BE2C (cell line): Measurements from ENCODE around the gene SNHG17.
"Not testable (repeated sequence)": the region's sequence is repeated elsewhere in the genome, so short reads cannot be mapped to it uniquely, and the experiment has no call there.

Source experiments
- DNase-seq: peaks from one replicate; pipeline ENCODE4 v3.0.0-alpha.2; 2020
- H3K27me3 ChIP-seq: fragments of 250-450 bp; sonication (Bioruptor Pico); 2 replicates; pipeline ENCODE4 v1.5.1; 2020; ENCODE audit warnings: mild to moderate bottlenecking
- H3K36me3 ChIP-seq: fragments of 250-450 bp; sonication (Bioruptor Pico); 2 replicates; pipeline ENCODE4 v1.5.1; 2020; ENCODE audit warnings: mild to moderate bottlenecking
- H3K4me1 ChIP-seq: fragments of 250-450 bp; sonication (Bioruptor Pico); 2 replicates; pipeline ENCODE4 v1.5.1; 2020
- H3K4me3 ChIP-seq: 2 replicates; pipeline ENCODE4 v1.5.1; 2011; ENCODE audit warnings: low read depth, low read length
- H3K9me3 ChIP-seq: fragments of 250-450 bp; sonication (Bioruptor Pico); 2 replicates; pipeline ENCODE4 v1.5.1; 2020
- TF ChIP-seq, protein P1 (sequence below): IDR thresholded peaks from 2 replicates; pipeline ENCODE4 v1.5.1; 2012; ENCODE audit warnings: mild to moderate bottlenecking, low read depth, low read length

The SNHG17 gene

DNA sequence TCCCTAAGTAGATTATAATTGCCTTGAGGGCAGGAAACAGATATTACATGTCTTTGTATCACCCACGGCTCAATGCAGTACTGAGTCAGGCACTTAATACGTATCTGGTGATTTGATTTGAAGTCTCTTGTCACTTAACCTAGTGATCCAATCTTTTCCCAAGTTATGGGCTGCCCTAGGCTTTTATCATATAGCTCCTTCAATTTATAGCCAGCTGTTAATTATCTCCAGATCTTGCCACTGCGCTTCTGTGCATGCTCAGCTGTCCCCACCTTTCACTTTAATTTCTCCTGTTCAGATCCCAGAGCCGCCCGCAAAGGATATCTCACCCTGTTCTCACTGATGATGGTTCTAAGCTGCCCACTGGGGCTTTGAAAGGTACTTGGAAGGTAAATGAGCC lies 41.9 kb downstream of the SNHG17 start:
- no peaks in the 10 kb centered on the region for H3K36me3 ChIP-seq
- TF ChIP-seq, protein P1, sequence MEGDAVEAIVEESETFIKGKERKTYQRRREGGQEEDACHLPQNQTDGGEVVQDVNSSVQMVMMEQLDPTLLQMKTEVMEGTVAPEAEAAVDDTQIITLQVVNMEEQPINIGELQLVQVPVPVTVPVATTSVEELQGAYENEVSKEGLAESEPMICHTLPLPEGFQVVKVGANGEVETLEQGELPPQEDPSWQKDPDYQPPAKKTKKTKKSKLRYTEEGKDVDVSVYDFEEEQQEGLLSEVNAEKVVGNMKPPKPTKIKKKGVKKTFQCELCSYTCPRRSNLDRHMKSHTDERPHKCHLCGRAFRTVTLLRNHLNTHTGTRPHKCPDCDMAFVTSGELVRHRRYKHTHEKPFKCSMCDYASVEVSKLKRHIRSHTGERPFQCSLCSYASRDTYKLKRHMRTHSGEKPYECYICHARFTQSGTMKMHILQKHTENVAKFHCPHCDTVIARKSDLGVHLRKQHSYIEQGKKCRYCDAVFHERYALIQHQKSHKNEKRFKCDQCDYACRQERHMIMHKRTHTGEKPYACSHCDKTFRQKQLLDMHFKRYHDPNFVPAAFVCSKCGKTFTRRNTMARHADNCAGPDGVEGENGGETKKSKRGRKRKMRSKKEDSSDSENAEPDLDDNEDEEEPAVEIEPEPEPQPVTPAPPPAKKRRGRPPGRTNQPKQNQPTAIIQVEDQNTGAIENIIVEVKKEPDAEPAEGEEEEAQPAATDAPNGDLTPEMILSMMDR = no peak

DNA sequence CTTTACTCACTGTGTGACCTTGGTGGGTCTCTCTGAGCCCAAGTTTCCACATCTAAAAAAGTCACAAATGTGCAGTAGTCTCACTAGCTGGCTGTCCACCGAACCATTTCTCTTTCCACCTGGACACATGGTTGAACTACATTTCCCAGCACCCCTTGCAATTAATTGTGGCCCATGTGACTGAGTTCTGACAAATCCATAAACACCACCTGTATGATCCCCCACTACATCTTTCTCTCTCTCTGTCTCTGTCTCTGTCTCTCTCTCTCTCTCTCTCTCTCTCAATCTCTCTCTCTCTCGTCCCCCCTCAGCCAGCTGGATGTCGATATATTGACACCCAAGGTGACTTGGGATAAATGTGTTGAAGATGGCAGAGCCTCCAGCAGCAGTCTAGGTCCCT lies 42.8 kb downstream of the SNHG17 start:
- Histone ChIP-seq H3K4me3 (no peak overlapping the region), H3K36me3 (no peaks in the 10 kb centered on the region), H3K9me3 (no peaks in the 10 kb centered on the region), H3K4me1 (no peaks in the 10 kb centered on the region), H3K27me3 (no peaks in the 10 kb centered on the region)
- DNase-seq = no peak
- TF ChIP-seq, protein P1 = no peak

More for the DNA sequence above, 41.9 kb downstream of the SNHG17 start:
- DNase-seq = peak; percentile 21
- Histone ChIP-seq H3K27me3 (no peaks in the 10 kb centered on the region), H3K4me3 (no peak overlapping the region), H3K4me1 (no peaks in the 10 kb centered on the region), H3K9me3 (no peaks in the 10 kb centered on the region)

DNA sequence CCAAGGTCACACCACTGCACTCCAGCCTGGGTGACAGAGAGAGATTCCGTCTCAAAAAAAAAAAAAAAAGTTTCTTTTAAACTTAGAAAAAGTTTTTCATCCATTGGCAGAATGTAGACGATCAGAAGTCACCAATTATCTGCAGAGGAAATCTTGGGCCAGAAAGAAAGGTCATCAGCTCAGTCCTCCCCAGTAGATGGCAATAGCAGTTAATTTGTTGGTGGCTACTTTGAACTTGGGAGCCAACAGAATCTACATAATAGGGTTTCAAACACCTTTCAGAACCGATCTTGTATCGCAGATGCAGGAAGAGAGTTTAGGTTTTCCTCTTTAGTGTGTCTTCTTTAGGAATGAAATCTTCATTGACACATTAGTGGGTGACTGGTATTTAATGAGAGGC lies 47.2 kb downstream of the SNHG17 start:
- no peaks in the 10 kb centered on the region for H3K27me3 ChIP-seq
- no peak for DNase-seq
- no peak overlapping the region for H3K4me3 ChIP-seq
- H3K4me1 ChIP-seq = no peaks in the 10 kb centered on the region
- H3K36me3 ChIP-seq = no peaks in the 10 kb centered on the region
- H3K9me3 ChIP-seq = no peaks in the 10 kb centered on the region
- TF ChIP-seq, protein P1 = no peak

DNA sequence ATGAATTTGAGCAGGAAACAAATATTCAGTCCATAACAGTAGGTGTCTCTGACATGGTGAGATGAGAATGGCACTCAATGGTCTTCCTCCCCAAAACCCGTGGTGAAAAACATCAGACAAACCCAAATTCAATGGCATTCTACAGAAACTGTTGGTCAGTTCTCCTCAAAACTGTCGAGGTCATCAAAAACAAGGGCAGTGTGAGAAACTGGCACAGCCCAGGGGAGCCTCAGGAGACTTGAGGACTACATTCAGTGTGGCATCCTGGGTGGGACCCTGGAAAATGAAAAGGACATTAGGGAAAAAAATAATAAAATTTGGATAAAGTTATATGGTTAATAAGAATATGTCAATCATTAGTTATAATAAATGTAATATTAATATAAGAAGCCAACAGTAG lies 48.3 kb downstream of the SNHG17 start:
- TF ChIP-seq, protein P1 = no peak
- no peaks in the 10 kb centered on the region for H3K27me3 ChIP-seq
- H3K9me3 ChIP-seq = no peaks in the 10 kb centered on the region
- no peaks in the 10 kb centered on the region for H3K36me3 ChIP-seq
- no peak overlapping the region for H3K4me3 ChIP-seq
- no peak for DNase-seq
- H3K4me1 ChIP-seq = no peaks in the 10 kb centered on the region

DNA sequence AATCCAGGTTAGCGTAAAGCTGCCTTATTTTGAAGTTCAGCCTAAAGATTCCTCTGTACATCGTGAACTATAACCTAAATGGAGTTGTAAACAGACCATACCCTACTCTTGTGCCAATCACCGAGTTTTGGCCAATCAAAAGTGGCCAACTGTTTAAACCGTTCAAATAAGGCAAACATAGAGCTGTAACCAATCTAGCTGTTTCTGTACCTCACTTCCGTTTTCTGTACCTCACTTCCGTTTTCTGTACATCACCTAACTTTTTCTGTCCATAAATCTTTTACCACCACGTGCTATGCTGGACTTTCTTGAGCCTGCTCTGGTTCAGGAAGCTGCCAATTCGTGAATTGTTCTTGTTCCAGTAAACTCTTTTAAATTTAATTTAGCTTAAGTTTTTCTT lies 49.1 kb downstream of the SNHG17 start:
- no peak for DNase-seq

DNA sequence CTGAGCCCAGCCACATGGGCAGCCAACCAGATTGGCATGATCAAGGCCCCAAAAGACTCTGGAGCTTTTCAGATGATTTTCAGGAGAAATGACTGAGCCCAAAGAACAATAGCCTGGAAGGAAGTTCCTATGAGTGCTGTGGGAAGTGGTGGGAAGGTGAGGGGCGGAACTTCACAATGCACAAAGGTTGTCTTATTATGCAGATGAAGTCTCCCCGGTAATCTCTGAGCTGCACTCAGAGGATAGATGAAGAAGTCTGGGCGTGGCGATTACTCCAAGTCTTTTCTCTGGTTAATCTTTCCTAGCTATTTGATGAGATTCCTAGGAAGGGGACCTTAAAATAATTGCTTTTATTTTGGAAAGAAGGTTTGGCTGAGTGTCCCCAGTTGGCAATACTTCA lies 52.0 kb downstream of the SNHG17 start:
- Histone ChIP-seq H3K4me1 (no peaks in the 10 kb centered on the region), H3K36me3 (no peaks in the 10 kb centered on the region), H3K4me3 (no peak overlapping the region), H3K9me3 (no peaks in the 10 kb centered on the region), H3K27me3 (no peaks in the 10 kb centered on the region)
- TF ChIP-seq, protein P1 = no peak
- DNase-seq = no peak

More for the DNA sequence above, 49.1 kb downstream of the SNHG17 start:
- no peaks in the 10 kb centered on the region for H3K4me1 ChIP-seq
- no peaks in the 10 kb centered on the region for H3K27me3 ChIP-seq
- TF ChIP-seq, protein P1 = no peak
- H3K9me3 ChIP-seq = no peaks in the 10 kb centered on the region
- no peaks in the 10 kb centered on the region for H3K36me3 ChIP-seq
- H3K4me3 ChIP-seq = no peak overlapping the region

DNA sequence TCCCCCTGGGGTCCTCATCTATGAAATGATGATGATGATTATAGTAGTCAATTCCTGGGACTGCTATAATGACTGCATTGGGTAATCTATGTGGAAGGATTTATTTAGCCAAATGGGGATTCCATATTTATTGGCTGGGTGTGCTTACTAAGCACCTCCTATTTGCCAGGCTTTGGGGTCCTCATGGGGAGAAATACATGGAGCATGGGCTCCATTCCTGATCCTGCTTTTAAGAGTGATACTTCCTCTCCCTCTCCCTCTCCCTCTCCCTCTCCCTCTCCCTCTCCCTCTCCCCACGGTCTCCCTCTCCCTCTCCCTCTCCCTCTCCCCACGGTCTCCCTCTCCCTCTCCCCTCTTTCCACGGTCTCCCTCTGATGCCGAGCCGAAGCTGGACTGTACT lies 57.3 kb downstream of the SNHG17 start:
- not testable (repeated sequence) for H3K4me1 ChIP-seq, H3K9me3 ChIP-seq, H3K36me3 ChIP-seq, H3K27me3 ChIP-seq, H3K4me3 ChIP-seq, DNase-seq
